KMS-11 (cell line): ENCODE data around the gene CHD5.
A peak's percentile ranks its signal among the peaks of the same experiment; 100 is the strongest.

Experiments
- H2AFZ ChIP-seq: fragments of 200-600 bp; sonication (generic); 2 replicates; pipeline ENCODE4 v1.6.1; 2016; ENCODE audit warnings: antibody characterized with exemption, mixed run types, low read depth
- H3K27ac ChIP-seq: fragments of 200-600 bp; sonication (generic); 2 replicates; pipeline ENCODE4 v1.6.1; 2016; ENCODE audit warnings: mild to moderate bottlenecking, mixed run types
- H3K27me3 ChIP-seq: fragments of 200-600 bp; sonication (generic); 2 replicates; pipeline ENCODE4 v1.6.1; 2017; ENCODE audit warnings: mild to moderate bottlenecking, low read depth, mixed run types, moderate library complexity; ENCODE audit not compliant: insufficient read depth
- H3K36me3 ChIP-seq: fragments of 200-600 bp; sonication (generic); 2 replicates; pipeline ENCODE4 v1.6.1; 2017; ENCODE audit warnings: mild to moderate bottlenecking, mixed run types; ENCODE audit not compliant: insufficient read depth
- H3K4me1 ChIP-seq: fragments of 200-600 bp; sonication (generic); 2 replicates; pipeline ENCODE4 v1.6.1; 2016; ENCODE audit warnings: mild to moderate bottlenecking, low read depth, mixed run types; ENCODE audit not compliant: poor library complexity, severe bottlenecking
- H3K4me2 ChIP-seq: fragments of 200-600 bp; sonication (generic); 2 replicates; pipeline ENCODE4 v1.7.0; 2016; ENCODE audit warnings: mild to moderate bottlenecking, mixed run types
- H3K4me3 ChIP-seq: fragments of 200-600 bp; sonication (generic); IDR thresholded peaks from 2 replicates; pipeline ENCODE4 v1.6.1; 2017; ENCODE audit warnings: low read depth, low read length, mixed read lengths; ENCODE audit not compliant: insufficient read depth
- H3K79me2 ChIP-seq: fragments of 200-600 bp; sonication (generic); 2 replicates; pipeline ENCODE4 v1.6.1; 2016; ENCODE audit warnings: low read depth, mixed run types; ENCODE audit not compliant: insufficient read depth
- H3K9ac ChIP-seq: fragments of 200-600 bp; sonication (generic); 2 replicates; pipeline ENCODE4 v1.6.1; 2016; ENCODE audit warnings: mild to moderate bottlenecking, mixed run types
- H4K20me1 ChIP-seq: fragments of 200-600 bp; sonication (generic); 2 replicates; pipeline ENCODE4 v1.6.1; 2016; ENCODE audit warnings: mild to moderate bottlenecking, mixed run types; ENCODE audit not compliant: insufficient read depth
- CTCF ChIP-seq: fragments of 200-600 bp; sonication (generic); conservative IDR thresholded peaks from 2 replicates; pipeline ENCODE4 v1.6.1; 2017; ENCODE audit warnings: low read depth, mild to moderate bottlenecking, antibody characterized with exemption, low read length, moderate library complexity, mixed read lengths

The CHD5 gene

GRCh38 chr1:6188466-6188865 is 8.3 kb upstream of the CHD5 start:
- H3K4me1 ChIP-seq: no peaks in the 10 kb centered on the region
- no peak for TF ChIP-seq CTCF
- peaks cover 39% of the 10 kb centered on the region for H3K36me3 ChIP-seq
- no peak overlapping the region for H3K27ac ChIP-seq
- H3K4me3 ChIP-seq: no peak overlapping the region
- no peak overlapping the region for H3K4me2 ChIP-seq
- no peak overlapping the region for H2AFZ ChIP-seq
- no peaks in the 10 kb centered on the region for H3K27me3 ChIP-seq
- no peak overlapping the region for H3K9ac ChIP-seq
- peaks cover 48% of the 10 kb centered on the region for H4K20me1 ChIP-seq
- H3K79me2 ChIP-seq: peaks cover 62% of the 10 kb centered on the region

- Histone ChIP-seq H3K4me1 (no peaks in the 10 kb centered on the region), H3K36me3 (peaks cover 23% of the 10 kb centered on the region), H4K20me1 (peaks cover 47% of the 10 kb centered on the region), H3K4me2 (no peak overlapping the region), H3K27ac (no peak overlapping the region), H3K4me3 (no peak overlapping the region), H3K79me2 (peaks cover 42% of the 10 kb centered on the region), H2AFZ (no peak overlapping the region), H3K27me3 (peaks cover 6% of the 10 kb centered on the region; the same call in 1 of the 2 replicates), H3K9ac (no peak overlapping the region)
- peak; percentile 76 for TF ChIP-seq CTCF
Observed at GRCh38 chr1:6185635-6186382, 5.7 kb upstream of the CHD5 start.

- Histone ChIP-seq H3K4me2 (no peak overlapping the region), H3K27ac (no peak overlapping the region), H2AFZ (no peak overlapping the region), H3K79me2 (peaks cover 36% of the 10 kb centered on the region), H4K20me1 (peaks cover 42% of the 10 kb centered on the region), H3K4me3 (no peak overlapping the region), H3K27me3 (peaks cover 9% of the 10 kb centered on the region; the same call in 1 of the 2 replicates), H3K9ac (no peak overlapping the region), H3K4me1 (no peaks in the 10 kb centered on the region), H3K36me3 (peaks cover 19% of the 10 kb centered on the region)
- TF ChIP-seq CTCF: no peak
Observed at GRCh38 chr1:6185151-6185550, 5.0 kb upstream of the CHD5 start.

GRCh38 chr1:6184083-6184783 is 4.1 kb upstream of the CHD5 start:
- Histone ChIP-seq H3K27ac (no peak overlapping the region), H3K27me3 (peaks cover 9% of the 10 kb centered on the region; the same call in 1 of the 2 replicates)

More at GRCh38 chr1:6184083-6184783, 4.1 kb upstream of the CHD5 start:
- Histone ChIP-seq H4K20me1 (peaks cover 32% of the 10 kb centered on the region), H3K4me1 (no peaks in the 10 kb centered on the region), H3K36me3 (peaks cover 11% of the 10 kb centered on the region), H3K4me3 (no peak overlapping the region), H2AFZ (no peak overlapping the region), H3K4me2 (no peak overlapping the region), H3K9ac (no peak overlapping the region), H3K79me2 (peaks cover 26% of the 10 kb centered on the region)
- TF ChIP-seq CTCF: no peak
